GM23338 (cell line): Measurements from ENCODE around the gene RBP5. TPM values are rescaled to one million over a fixed set of nuclear protein-coding genes. Genes with fewer than 3 reads are reported as not detected.

Experiments
- ATAC-seq: fragments of 200-7000 bp; cut with Tn5 transposase; 3 replicates; pipeline ENCODE4 v1.9.1; 2020
- DNase-seq: peaks from one replicate; pipeline ENCODE4 v3.0.0-alpha.2; 2015; ENCODE audit warnings: low spot score
- H2AFZ ChIP-seq: fragments of 200-600 bp; sonication (generic); 2 replicates; pipeline ENCODE4 v1.8.0; 2016; ENCODE audit warnings: antibody characterized with exemption, mild to moderate bottlenecking, moderate library complexity
- H3F3A ChIP-seq: fragments of 200-600 bp; sonication (generic); replicated peaks from 2 replicates; pipeline ENCODE4 v1.8.0; 2017; ENCODE audit warnings: antibody characterized with exemption, mixed run types, low read depth
- H3K27ac ChIP-seq: fragments of 200-600 bp; sonication (generic); 2 replicates; pipeline ENCODE4 v1.6.1; 2016; ENCODE audit warnings: low read depth
- H3K27me3 ChIP-seq: fragments of 200-600 bp; sonication (generic); 2 replicates; pipeline ENCODE4 v1.8.0; 2016; ENCODE audit warnings: mild to moderate bottlenecking, mixed run types, moderate library complexity; ENCODE audit not compliant: insufficient read depth
- H3K36me3 ChIP-seq: fragments of 200-600 bp; sonication (generic); 2 replicates; pipeline ENCODE4 v1.8.0; 2016; ENCODE audit warnings: mild to moderate bottlenecking; ENCODE audit not compliant: insufficient read depth
- H3K4me1 ChIP-seq: fragments of 200-600 bp; sonication (generic); 2 replicates; pipeline ENCODE4 v1.8.0; 2016; ENCODE audit warnings: mild to moderate bottlenecking, moderate library complexity; ENCODE audit not compliant: insufficient read depth
- H3K4me2 ChIP-seq: fragments of 200-600 bp; sonication (generic); 2 replicates; pipeline ENCODE4 v1.7.1; 2017; ENCODE audit warnings: mixed run types
- H3K4me3 ChIP-seq: fragments of 200-600 bp; sonication (generic); 2 replicates; pipeline ENCODE4 v1.6.1; 2016; ENCODE audit warnings: mixed run types
- H3K79me2 ChIP-seq: fragments of 200-600 bp; sonication (generic); replicated peaks from 2 replicates; pipeline ENCODE4 v1.8.0; 2017; ENCODE audit warnings: mild to moderate bottlenecking; ENCODE audit not compliant: insufficient read depth
- H3K9me2 ChIP-seq: fragments of 200-600 bp; sonication (generic); 2 replicates; pipeline ENCODE4 v1.8.0; 2017; ENCODE audit not compliant: insufficient read depth
- H4K20me1 ChIP-seq: fragments of 200-600 bp; sonication (generic); replicated peaks from 2 replicates; pipeline ENCODE4 v1.8.0; 2017; ENCODE audit warnings: mild to moderate bottlenecking; ENCODE audit not compliant: insufficient read depth
- H3K27ac Mint-ChIP-seq: 2 replicates; pipeline ENCODE4 v1.8.0; 2020; ENCODE audit warnings: inconsistent platforms, mild to moderate bottlenecking, moderate library complexity, mixed read lengths
- H3K27me3 Mint-ChIP-seq: 3 replicates; pipeline ENCODE4 v1.8.0; 2022; ENCODE audit warnings: low read depth, mild to moderate bottlenecking, moderate library complexity, mixed read lengths, inconsistent platforms; ENCODE audit not compliant: insufficient read depth, poor library complexity
- H3K36me3 Mint-ChIP-seq: 3 replicates; pipeline ENCODE4 v1.8.0; 2021; ENCODE audit warnings: low read depth, mild to moderate bottlenecking, inconsistent platforms, moderate library complexity, mixed read lengths
- H3K4me1 Mint-ChIP-seq: 3 replicates; pipeline ENCODE4 v1.8.0; 2020; ENCODE audit warnings: mild to moderate bottlenecking, inconsistent platforms, mixed read lengths
- H3K4me3 Mint-ChIP-seq: 3 replicates; pipeline ENCODE4 v1.8.0; 2021; ENCODE audit warnings: moderate library complexity, mild to moderate bottlenecking, inconsistent platforms, mixed read lengths
- H3K9me3 Mint-ChIP-seq: 3 replicates; pipeline ENCODE4 v1.8.0; 2020; ENCODE audit warnings: moderate library complexity, mild to moderate bottlenecking, inconsistent platforms, mixed read lengths
- CREB1 ChIP-seq: fragments of 250-450 bp; sonication (Bioruptor Pico); IDR thresholded peaks from 2 replicates; pipeline ENCODE4 v1.5.0; 2020; ENCODE audit warnings: low read depth, mild to moderate bottlenecking, moderate library complexity
- CTCF ChIP-seq, 2 experiments: fragments of 200-600 bp in 1 of 2; sonication (generic) in 1 of 2; conservative IDR thresholded peaks; 2 replicates each; pipeline versions ENCODE4 v1.5.1 to v1.6.1; 2016 to 2017; ENCODE audit warnings: antibody characterized with exemption in 2 of 2, low read depth in 2 of 2, mild to moderate bottlenecking in 2 of 2, moderate library complexity in 1 of 2
- ETS1 ChIP-seq: IDR thresholded peaks from 2 replicates; pipeline ENCODE4 v1.6.1; 2016; ENCODE audit warnings: antibody characterized with exemption
- EZH2 ChIP-seq: fragments of 200-600 bp; sonication (generic); IDR thresholded peaks from one replicate; pipeline ENCODE4 v1.8.0; 2017; ENCODE audit warnings: antibody characterized with exemption, mild to moderate bottlenecking, low read depth; ENCODE audit not compliant: unreplicated experiment
- EZH2phosphoT487 ChIP-seq: fragments of 200-600 bp; sonication (generic); IDR thresholded peaks from one replicate; pipeline ENCODE4 v1.8.1; 2018; ENCODE audit warnings: antibody characterized with exemption; ENCODE audit not compliant: unreplicated experiment
- JUNB ChIP-seq: IDR thresholded peaks from one replicate; pipeline ENCODE4 v1.6.1; 2016; ENCODE audit warnings: antibody characterized with exemption; ENCODE audit not compliant: unreplicated experiment
- NANOG ChIP-seq: IDR thresholded peaks from 2 replicates; pipeline ENCODE4 v1.6.1; 2016; ENCODE audit warnings: antibody characterized with exemption, borderline replicate concordance
- POLR2AphosphoS5 ChIP-seq: IDR thresholded peaks from 2 replicates; pipeline ENCODE4 v1.6.1; 2016; ENCODE audit warnings: antibody characterized with exemption, low read depth
- REST ChIP-seq: IDR thresholded peaks from one replicate; pipeline ENCODE4 v1.6.1; 2018; ENCODE audit warnings: antibody characterized with exemption; ENCODE audit not compliant: unreplicated experiment
- STAT1 ChIP-seq: IDR thresholded peaks from one replicate; pipeline ENCODE4 v1.6.1; 2016; ENCODE audit warnings: antibody characterized with exemption; ENCODE audit not compliant: unreplicated experiment
- ZNF114 ChIP-seq: fragments of 250-450 bp; sonication (Bioruptor Pico); IDR thresholded peaks from 2 replicates; pipeline ENCODE4 v1.5.0; 2020; ENCODE audit warnings: mild to moderate bottlenecking, moderate library complexity
- ZNF331 ChIP-seq: fragments of 250-450 bp; sonication (Bioruptor Pico); IDR thresholded peaks from 2 replicates; pipeline ENCODE4 v1.5.0; 2020; ENCODE audit warnings: low read depth, mild to moderate bottlenecking, moderate library complexity
- ZNF462 ChIP-seq: fragments of 250-450 bp; sonication (Bioruptor Pico); IDR thresholded peaks from 2 replicates; pipeline ENCODE4 v1.5.0; 2020; ENCODE audit warnings: mild to moderate bottlenecking, moderate library complexity
- polyA plus RNA-seq: library from polyadenylated mRNA; unstranded; fragments of >200 nt; fragmentation: Nextera tagmentation; extraction: Ambion mirVana; gene quantifications from 2 replicates; pipeline ENCODE4 v1.2.1, GENCODE V29; 2016
- total RNA-seq: library from RNA; depleted of rRNA; stranded (reverse); fragments of >200 nt; shearing (Covaris generic); gene quantifications from 2 replicates; pipeline ENCODE4 v1.2.3, GENCODE V29; 2014

The RBP5 gene
- total and polyA plus RNA-seq, 2 experiments from 2014 or later = 1.2 to 3.0 TPM

- Mint-ChIP-seq H3K4me1 (no peaks in the 10 kb centered on the region), H3K27me3 (no peaks in the 10 kb centered on the region), H3K4me3 (no peak overlapping the region), H3K9me3 (no peaks in the 10 kb centered on the region), H3K27ac (no peak overlapping the region), H3K36me3 (no peaks in the 10 kb centered on the region)
- H3K27ac ChIP-seq = no peak overlapping the region
- DNase-seq (no peak), ATAC-seq (no peak)
- H3K36me3 ChIP-seq = no peaks in the 10 kb centered on the region
- H3K79me2 ChIP-seq = no peaks in the 10 kb centered on the region
- H3K4me1 ChIP-seq = no peaks in the 10 kb centered on the region
- TF ChIP-seq ZNF114 (CRISPR knock-in tag) (no peak), NANOG (no peak), CREB1 (no peak), STAT1 (no peak), JUNB (no peak), POLR2AphosphoS5 (no peak), EZH2 (no peak), REST (no peak), EZH2phosphoT487 (no peak), ZNF331 (CRISPR knock-in tag) (no peak), CTCF (conservative IDR thresholded peaks at IDR 0.05; ENCODE audit: low read depth in 2 of 2) (no peak), ETS1 (no peak), ZNF462 (CRISPR knock-in tag) (no peak)
- H4K20me1 ChIP-seq = no peaks in the 10 kb centered on the region
- H3K9me2 ChIP-seq = no peaks in the 10 kb centered on the region; the same call in 1 of the 2 replicates
- no peak overlapping the region for H3K4me2 ChIP-seq
- H3K4me3 ChIP-seq = no peak overlapping the region
- no peaks in the 10 kb centered on the region for H3K27me3 ChIP-seq
- H3F3A ChIP-seq = no peaks in the 10 kb centered on the region
- H2AFZ ChIP-seq = no peak overlapping the region
These were observed 52.2 kb downstream of the RBP5 start for GRCh38 chr12:7076493-7076892.
